ENCODE data around the gene HOXC5.
A peak's percentile ranks its signal among the peaks of the same experiment; 100 is the strongest.

The HOXC5 gene

DNA sequence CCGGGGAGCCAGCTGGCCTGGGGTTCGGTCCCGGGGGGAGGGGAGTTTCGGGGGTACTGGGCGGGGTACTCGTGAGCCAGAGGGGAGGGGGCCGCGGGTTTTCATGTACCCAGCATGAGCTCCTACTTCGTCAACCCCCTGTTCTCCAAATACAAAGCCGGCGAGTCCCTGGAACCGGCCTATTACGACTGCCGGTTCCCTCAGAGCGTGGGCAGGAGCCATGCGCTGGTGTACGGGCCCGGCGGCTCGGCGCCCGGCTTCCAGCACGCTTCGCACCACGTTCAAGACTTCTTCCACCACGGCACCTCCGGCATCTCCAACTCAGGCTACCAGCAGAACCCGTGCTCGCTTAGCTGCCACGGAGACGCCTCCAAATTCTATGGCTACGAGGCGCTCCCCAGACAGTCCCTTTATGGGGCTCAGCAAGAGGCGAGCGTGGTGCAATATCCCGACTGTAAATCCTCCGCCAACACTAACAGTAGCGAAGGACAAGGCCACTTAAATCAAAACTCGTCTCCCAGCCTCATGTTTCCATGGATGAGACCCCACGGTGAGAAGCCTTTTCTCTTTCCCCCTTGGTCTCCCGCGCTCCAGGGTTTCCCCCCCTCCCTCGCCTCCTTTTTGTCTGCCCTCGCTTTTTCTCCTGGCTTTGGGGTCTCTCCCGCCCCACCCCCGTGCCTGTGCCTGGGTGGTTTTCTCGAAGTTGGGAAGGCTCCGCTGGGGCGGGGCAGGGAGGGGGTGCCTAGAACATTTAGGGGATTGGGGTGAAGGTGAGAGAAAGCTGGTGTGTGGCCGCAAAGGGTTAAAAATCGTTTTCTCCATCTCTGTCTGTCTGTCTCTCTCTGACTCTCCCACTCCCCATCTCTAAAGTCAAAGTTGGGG, 23.4 kb upstream of the HOXC5 start:
- DNase-seq: no peak

DNA sequence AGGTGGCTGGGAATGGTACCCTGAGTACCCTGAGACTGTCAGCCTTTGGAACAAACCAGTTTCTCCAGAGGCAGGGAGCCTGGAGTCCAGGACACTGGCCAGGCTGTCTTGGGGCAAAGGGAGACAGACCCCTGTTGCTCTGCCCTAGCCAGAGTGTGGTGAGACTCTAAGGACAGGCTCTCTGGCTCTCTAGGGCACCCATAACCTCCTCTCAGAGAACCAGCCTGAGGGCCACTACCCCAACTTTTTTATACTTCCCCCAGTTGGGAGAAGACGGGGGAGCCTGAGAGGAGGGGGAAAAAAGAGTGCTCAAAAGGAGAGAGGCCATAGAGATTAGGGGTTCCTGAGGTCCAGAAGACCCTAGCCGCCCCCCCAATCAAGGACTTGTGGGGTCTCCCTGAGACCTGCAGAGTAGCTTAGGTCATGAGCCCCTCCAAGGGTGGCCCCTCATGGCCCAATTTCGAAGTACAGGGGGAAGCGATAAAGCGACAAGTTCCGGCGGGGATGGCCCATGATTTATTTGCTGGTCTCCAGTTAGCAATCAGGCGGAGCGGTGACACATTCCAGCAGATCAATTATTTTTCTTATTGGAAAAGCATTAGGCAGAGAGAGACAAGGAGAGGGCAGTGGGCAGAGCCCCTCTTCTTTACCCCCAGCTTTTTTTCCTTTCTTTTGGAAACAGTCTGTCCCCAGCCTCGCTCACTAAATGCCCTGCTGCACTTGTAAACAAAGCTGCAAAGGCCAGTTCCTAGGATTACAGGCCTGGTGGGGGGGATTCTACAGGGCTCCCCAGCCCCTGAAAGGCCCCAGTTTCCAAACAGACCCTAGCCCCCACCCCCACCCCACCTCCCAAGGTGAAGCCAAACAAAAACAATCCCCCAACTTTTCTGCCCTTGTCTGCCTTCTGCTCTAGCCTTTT, 22.5 kb upstream of the HOXC5 start:
- DNase-seq: no peak

- no peak for DNase-seq
These were observed 21.7 kb upstream of the HOXC5 start for GRCh38 chr12:54010972-54011664.

GRCh38 chr12:54011665-54012532, 21.0 kb upstream of the HOXC5 start:
- DNase-seq: no peak

DNA sequence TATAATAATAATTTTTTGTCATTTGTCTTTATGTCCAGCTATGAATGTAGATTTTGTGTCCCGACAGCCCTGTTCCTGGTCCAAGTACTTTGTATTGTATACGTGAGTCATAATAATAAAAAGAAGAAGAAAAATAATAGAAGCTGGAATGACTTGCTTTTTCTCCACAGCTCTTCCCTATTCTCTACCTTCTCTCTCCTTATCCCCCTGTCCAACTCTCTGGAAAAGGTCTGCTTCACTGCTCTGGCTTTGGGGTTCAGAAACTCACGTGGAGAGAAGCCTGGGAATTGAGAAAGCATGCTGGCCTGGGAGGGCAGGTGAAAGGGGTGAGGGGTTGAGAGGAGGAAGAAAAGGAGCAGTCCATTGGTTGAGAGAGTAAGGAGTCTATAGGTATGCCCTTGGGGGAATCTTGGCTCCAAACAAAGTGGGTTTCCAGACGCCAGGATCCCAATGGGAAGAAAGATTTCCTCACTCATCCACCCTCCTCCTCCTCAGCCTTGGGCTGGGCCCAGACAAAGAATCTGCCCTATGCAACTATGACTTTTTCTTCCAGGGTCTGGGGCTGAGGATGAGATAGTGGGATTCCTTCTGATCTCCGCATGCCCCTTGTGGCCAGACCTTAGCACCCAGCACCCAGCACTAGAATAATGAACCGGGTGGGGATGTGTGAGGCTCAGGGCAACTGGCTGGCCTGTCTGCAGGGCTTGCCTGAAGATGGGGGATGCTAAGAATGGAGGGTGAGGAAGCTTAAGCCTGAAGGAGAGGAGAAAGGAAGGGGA, 20.0 kb upstream of the HOXC5 start:
- DNase-seq: no peak

- no peak for DNase-seq
These were observed 18.4 kb upstream of the HOXC5 start for GRCh38 chr12:54014377-54015017.

DNA sequence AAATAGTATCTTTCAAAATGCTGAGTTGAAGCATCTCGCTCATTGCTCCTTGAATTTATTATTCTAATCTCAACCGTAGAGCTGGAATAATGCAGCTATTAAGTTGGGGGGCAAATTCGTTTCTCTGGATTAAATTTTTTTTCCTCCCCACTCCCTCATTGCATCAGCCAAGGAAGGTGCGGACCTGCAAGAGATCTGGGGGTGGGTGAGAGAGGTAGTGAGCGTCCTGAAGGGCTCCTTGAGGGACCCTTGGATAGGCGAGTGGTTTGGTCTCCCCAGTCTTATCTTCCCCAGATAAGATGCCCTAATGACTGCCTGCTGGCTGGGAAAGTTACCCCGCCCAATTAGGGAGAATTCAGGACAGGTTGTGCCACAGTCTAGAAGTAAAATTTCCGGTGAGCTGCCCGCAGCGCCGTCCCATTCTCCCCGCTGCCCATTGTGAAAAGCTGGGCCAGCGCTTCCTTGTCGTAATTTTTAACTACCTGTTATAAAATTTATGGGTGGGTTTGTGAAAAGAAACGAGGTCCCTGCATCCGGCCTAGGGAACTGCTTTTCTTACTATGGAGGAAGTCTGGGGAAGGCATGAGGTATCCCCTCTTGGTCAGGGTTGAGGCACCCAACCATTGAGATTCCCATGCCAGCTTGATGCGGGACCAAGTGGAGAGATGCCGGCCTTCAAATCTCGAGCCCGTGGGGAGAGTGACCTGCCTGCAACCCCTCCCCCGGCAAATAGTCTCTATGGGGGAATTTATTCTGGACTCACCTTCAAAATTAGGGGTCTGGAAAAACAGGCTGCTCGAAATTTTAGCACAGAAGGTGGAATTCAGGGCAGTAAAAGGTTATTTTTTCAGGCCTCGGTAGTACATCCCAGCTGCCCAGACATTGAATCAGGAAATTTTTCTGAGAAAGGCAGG, 17.6 kb upstream of the HOXC5 start:
- no peak for DNase-seq

- DNase-seq: no peak
These were observed 16.8 kb upstream of the HOXC5 start for GRCh38 chr12:54016051-54016450.

- DNase-seq: peak in 1 of 2 experiments; percentile 19
These were observed 16.3 kb upstream of the HOXC5 start for GRCh38 chr12:54016478-54016964.

DNA sequence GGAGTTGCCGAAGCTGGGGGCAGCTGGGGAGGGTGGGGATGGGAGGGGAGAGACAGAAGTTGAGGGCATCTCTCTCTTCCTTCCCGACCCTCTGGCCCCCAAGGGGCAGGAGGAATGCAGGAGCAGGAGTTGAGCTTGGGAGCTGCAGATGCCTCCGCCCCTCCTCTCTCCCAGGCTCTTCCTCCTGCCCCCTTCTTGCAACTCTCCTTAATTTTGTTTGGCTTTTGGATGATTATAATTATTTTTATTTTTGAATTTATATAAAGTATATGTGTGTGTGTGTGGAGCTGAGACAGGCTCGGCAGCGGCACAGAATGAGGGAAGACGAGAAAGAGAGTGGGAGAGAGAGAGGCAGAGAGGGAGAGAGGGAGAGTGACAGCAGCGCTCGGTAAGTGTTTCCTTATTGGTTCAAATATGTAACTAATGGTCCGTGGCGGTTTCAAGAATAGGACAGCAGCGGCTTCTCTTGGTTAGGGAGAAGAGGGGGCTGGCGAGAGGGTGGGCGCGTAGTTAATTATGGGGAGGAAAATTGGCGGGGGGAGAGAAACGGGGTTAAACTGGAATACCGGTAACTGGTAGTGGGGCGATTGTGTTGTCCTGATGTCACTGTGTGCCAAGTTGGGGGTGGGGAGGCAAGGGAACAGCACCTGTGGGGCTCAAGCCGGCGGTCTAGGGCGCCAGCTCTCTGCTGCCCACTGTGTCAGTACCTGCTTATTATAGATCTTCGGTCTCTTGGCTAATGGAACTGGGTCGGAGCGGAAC, 15.6 kb upstream of the HOXC5 start:
- peak; percentile 57 to 70 for DNase-seq

GRCh38 chr12:54017878-54018467, 14.9 kb upstream of the HOXC5 start:
- DNase-seq: peak; percentile 91 to 92

GRCh38 chr12:54018468-54018984, 14.3 kb upstream of the HOXC5 start:
- DNase-seq: no peak

GRCh38 chr12:54019091-54019811, 13.6 kb upstream of the HOXC5 start:
- DNase-seq: no peak

DNA sequence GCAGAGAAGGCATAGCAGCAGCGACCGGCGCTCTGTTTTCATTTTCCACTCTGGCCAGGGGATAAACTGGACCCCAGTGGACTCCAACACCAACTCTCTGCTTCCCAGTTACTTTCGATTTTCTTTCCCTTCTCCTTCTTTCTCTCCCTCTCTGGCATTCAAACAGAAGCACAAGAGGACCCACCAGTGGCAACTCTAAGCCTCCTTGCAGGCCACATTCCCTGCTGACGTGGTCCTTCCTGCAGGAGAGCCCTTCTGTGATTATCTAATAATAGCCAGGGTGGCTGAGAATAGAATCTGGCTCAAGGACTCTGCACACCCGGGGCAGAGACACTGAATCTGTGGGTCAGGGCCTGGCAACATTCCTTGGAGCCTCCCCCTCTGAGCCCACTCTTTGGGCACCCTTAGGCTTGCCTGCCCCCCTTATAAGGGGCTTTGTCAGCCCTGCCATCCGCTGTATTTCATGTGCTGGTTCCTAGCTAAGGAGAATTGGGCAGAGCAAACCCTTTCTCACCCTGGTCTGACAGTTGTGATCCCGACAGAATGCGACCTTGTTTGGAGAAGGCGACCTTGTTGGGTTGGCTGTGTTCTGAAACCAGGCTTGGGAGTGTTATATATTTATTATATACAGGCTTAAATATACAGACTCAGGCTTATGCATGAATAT, 12.8 kb upstream of the HOXC5 start:
- DNase-seq: no peak

- no peak for DNase-seq
These were observed 12.1 kb upstream of the HOXC5 start for GRCh38 chr12:54020591-54021405.
